ENCODE results near the gene GPR85. TPM values are rescaled to one million over a fixed set of nuclear protein-coding genes. Genes with fewer than 3 reads are reported as not detected.

GPR85 gene
- total RNA-seq, 1 experiment from 2014 or later = not detected

- no peak overlapping the region for H3K4me3 ChIP-seq (ENCODE audit: low read depth in 2 of 2, low read length in 2 of 2)
- H3K9me3 ChIP-seq (ENCODE audit: control insufficient read depth, insufficient read depth, low read depth, low read length) = no peaks in the 10 kb centered on the region
- no peak for TF ChIP-seq TCF7L2 (IDR thresholded peaks at IDR 0.05; ENCODE audit: low read depth, low read length)
- ATAC-seq = no peak
- intact Hi-C loops (cut with micrococcal nuclease; ENCODE audit: unreplicated experiment) (loop anchor here (10.0 kb wide), 1 partner anchor 251 kb away; no protein-coding TSS in a partner anchor), in situ Hi-C loops (cut with HindIII; ENCODE audit: low pct_unique_long_range_greater_than_20kb, low sequenced_read_pairs) (no loop called here)
- ChIA-PET POLR2A (no interaction called here), CTCF (no interaction called here)
- no peak for DNase-seq (ENCODE audit: low read depth, low spot score)
- BruUV-seq (replicated peaks) = no TSS peak
- H3K27me3 ChIP-seq (ENCODE audit: control insufficient read depth, insufficient read depth, low read length) = no peaks in the 10 kb centered on the region; the same call in 1 of the 2 replicates
- H3K27ac ChIP-seq (ENCODE audit: low read length) = no peak overlapping the region
- H3K36me3 ChIP-seq (ENCODE audit: control insufficient read depth, insufficient read depth, low read length) = no peaks in the 10 kb centered on the region
- H3K4me1 ChIP-seq (ENCODE audit: control insufficient read depth, insufficient read depth, low read length) = no peaks in the 10 kb centered on the region
These were observed 52.7 kb downstream of the GPR85 start for GRCh38 chr7:113033959-113034358.

Other genes with a start within 250 kb of the GPR85 start
- 10.1 TPM for gene SMIM30, start 31.7 kb upstream of the GPR85 start, total RNA-seq (2021; ENCODE audit: unreplicated experiment)

All from Panc1 (cell line).